HEK293 (cell line): ENCODE data around the gene WNT6.

Experiments
- CTCF ChIA-PET: fragments of 350-600 bp; formaldehyde crosslinking; extraction: SDS; loops from one replicate; lab custom pipeline; 2021; ENCODE audit warnings: antibody characterized with exemption; lab: Yijun Ruan, JAX
- POLR2A ChIA-PET: fragments of 300-600 bp; formaldehyde crosslinking; extraction: SDS; loops from one replicate; lab custom pipeline; 2020; ENCODE audit warnings: antibody characterized with exemption, inconsistent platforms; lab: Yijun Ruan, JAX
- H3K27ac ChIP-seq: fragments of 200-500 bp; sonication (Bioruptor generic); 2 replicates; pipeline ENCODE4 v1.5.1; 2014; ENCODE audit warnings: low read depth, low read length, control low read depth, inconsistent platforms; ENCODE audit errors: extremely low read depth
- H3K36me3 ChIP-seq, 2 experiments: fragments of 200-500 bp in 1 of 2; sonication (Bioruptor generic) in 1 of 2; 1 replicate in 1 of 2; 2 replicates in 1 of 2; pipeline ENCODE4 v1.5.1; 2014 to 2017; ENCODE audit warnings: inconsistent platforms in 2 of 2, low read length in 2 of 2; ENCODE audit not compliant: control insufficient read depth in 2 of 2, insufficient read depth in 1 of 2
- H3K4me1 ChIP-seq: fragments of 200-500 bp; sonication (Bioruptor generic); 2 replicates; pipeline ENCODE4 v1.5.1; 2014; ENCODE audit warnings: mild to moderate bottlenecking, low read length, inconsistent platforms; ENCODE audit not compliant: control insufficient read depth, insufficient read depth
- H3K4me3 ChIP-seq: 2 replicates; pipeline ENCODE4 v1.5.1; 2011; ENCODE audit warnings: low read depth, mild to moderate bottlenecking, control low read depth, low read length, moderate library complexity
- H3K9me3 ChIP-seq: fragments of 200-500 bp; sonication (Bioruptor generic); 2 replicates; pipeline ENCODE4 v1.5.1; 2014; ENCODE audit warnings: low read depth, low read length, inconsistent platforms; ENCODE audit not compliant: control insufficient read depth, insufficient read depth
- EGR2 ChIP-seq: fragments of 450-650 bp; formaldehyde crosslinking; IDR thresholded peaks from 2 replicates; pipeline ENCODE4 v1.5.1; 2016; ENCODE audit warnings: low read depth, missing biosample characterization, missing genetic modification characterization
- KLF7 ChIP-seq: fragments of 450-650 bp; formaldehyde crosslinking; IDR thresholded peaks from 2 replicates; pipeline ENCODE4 v1.5.1; 2016; ENCODE audit warnings: missing biosample characterization, missing genetic modification characterization, borderline replicate concordance
- OVOL3 ChIP-seq: fragments of 450-650 bp; formaldehyde crosslinking; IDR thresholded peaks from 2 replicates; pipeline ENCODE4 v1.5.1; 2016; ENCODE audit warnings: missing biosample characterization, missing genetic modification characterization
- SALL2 ChIP-seq: fragments of 450-650 bp; formaldehyde crosslinking; IDR thresholded peaks from 2 replicates; pipeline ENCODE4 v1.5.0; 2017; ENCODE audit warnings: missing biosample characterization, mild to moderate bottlenecking, missing genetic modification characterization, borderline replicate concordance
- SCRT2 ChIP-seq: fragments of 450-650 bp; formaldehyde crosslinking; IDR thresholded peaks from 2 replicates; pipeline ENCODE4 v1.5.1; 2016; ENCODE audit warnings: missing biosample characterization, missing genetic modification characterization
- SETDB1 ChIP-seq: IDR thresholded peaks from one replicate; pipeline ENCODE4 v1.6.1; 2017; ENCODE audit warnings: mild to moderate bottlenecking, low read length, moderate library complexity, mixed read lengths; ENCODE audit not compliant: insufficient read length
- TCF7L2 ChIP-seq: IDR thresholded peaks from 2 replicates; pipeline ENCODE4 v1.6.1; 2011; ENCODE audit warnings: low read depth, mild to moderate bottlenecking, inconsistent platforms, low read length, moderate library complexity, borderline replicate concordance
- TRIM28 ChIP-seq: IDR thresholded peaks from 2 replicates; pipeline ENCODE4 v1.6.1; 2011; ENCODE audit warnings: low read length, control low read depth, borderline replicate concordance
- WT1 ChIP-seq: fragments of 450-650 bp; formaldehyde crosslinking; IDR thresholded peaks from 2 replicates; pipeline ENCODE4 v1.5.1; 2016; ENCODE audit warnings: missing biosample characterization, missing genetic modification characterization
- ZNF133 ChIP-seq: fragments of 450-650 bp; formaldehyde crosslinking; IDR thresholded peaks from 2 replicates; pipeline ENCODE4 v1.5.1; 2016; ENCODE audit warnings: missing biosample characterization, missing genetic modification characterization
- ZNF155 ChIP-seq: fragments of 450-650 bp; formaldehyde crosslinking; IDR thresholded peaks from 2 replicates; pipeline ENCODE4 v1.5.1; 2016; ENCODE audit warnings: missing biosample characterization, missing genetic modification characterization
- ZNF184 ChIP-seq: fragments of 450-650 bp; IDR thresholded peaks from 2 replicates; pipeline ENCODE4 v1.5.1; 2018; ENCODE audit warnings: missing biosample characterization, mild to moderate bottlenecking, missing genetic modification characterization
- ZNF223 ChIP-seq: fragments of 450-650 bp; formaldehyde crosslinking; IDR thresholded peaks from 2 replicates; pipeline ENCODE4 v1.5.1; 2016; ENCODE audit warnings: missing biosample characterization, missing genetic modification characterization
- ZNF335 ChIP-seq: fragments of 450-650 bp; formaldehyde crosslinking; conservative IDR thresholded peaks from 2 replicates; pipeline ENCODE4 v1.5.1; 2016; ENCODE audit warnings: missing biosample characterization, missing genetic modification characterization
- ZNF341 ChIP-seq: fragments of 450-650 bp; formaldehyde crosslinking; IDR thresholded peaks from 2 replicates; pipeline ENCODE4; 2016; ENCODE audit warnings: low read depth, missing biosample characterization, missing genetic modification characterization
- ZNF354C ChIP-seq: fragments of 450-650 bp; formaldehyde crosslinking; IDR thresholded peaks from 2 replicates; pipeline ENCODE4 v1.5.1; 2016; ENCODE audit warnings: missing biosample characterization, missing genetic modification characterization, low read depth, borderline replicate concordance
- ZNF37A ChIP-seq: fragments of 450-650 bp; IDR thresholded peaks from 2 replicates; pipeline ENCODE4 v1.5.1; 2018; ENCODE audit warnings: missing biosample characterization, missing genetic modification characterization
- ZNF426 ChIP-seq: fragments of 450-650 bp; formaldehyde crosslinking; IDR thresholded peaks from 2 replicates; pipeline ENCODE4 v1.5.1; 2017; ENCODE audit warnings: missing biosample characterization, missing genetic modification characterization, mild to moderate bottlenecking, inconsistent platforms, moderate library complexity
- ZNF501 ChIP-seq: fragments of 450-650 bp; formaldehyde crosslinking; IDR thresholded peaks from 2 replicates; pipeline ENCODE4 v1.5.1; 2016; ENCODE audit warnings: missing biosample characterization, missing genetic modification characterization
- ZNF623 ChIP-seq: fragments of 450-650 bp; formaldehyde crosslinking; IDR thresholded peaks from 2 replicates; pipeline ENCODE4 v1.5.1; 2016; ENCODE audit warnings: missing biosample characterization, missing genetic modification characterization
- ZNF768 ChIP-seq: fragments of 450-650 bp; formaldehyde crosslinking; IDR thresholded peaks from 2 replicates; pipeline ENCODE4 v1.5.1; 2018; ENCODE audit warnings: missing biosample characterization, mild to moderate bottlenecking, missing genetic modification characterization
- ZNF777 ChIP-seq: fragments of 450-650 bp; formaldehyde crosslinking; IDR thresholded peaks from 2 replicates; pipeline ENCODE4 v1.5.1; 2017; ENCODE audit warnings: missing biosample characterization, missing genetic modification characterization, borderline replicate concordance
- ZNF843 ChIP-seq: fragments of 450-650 bp; formaldehyde crosslinking; IDR thresholded peaks from 2 replicates; pipeline ENCODE4 v1.5.1; 2016; ENCODE audit warnings: missing biosample characterization, missing genetic modification characterization
- TF ChIP-seq, protein P1 (sequence below): fragments of 450-650 bp; formaldehyde crosslinking; IDR thresholded peaks from 2 replicates; pipeline ENCODE4 v1.5.1; 2016; ENCODE audit warnings: missing biosample characterization, missing genetic modification characterization
- TF ChIP-seq, protein P2 (sequence below): fragments of 450-650 bp; formaldehyde crosslinking; IDR thresholded peaks from 2 replicates; pipeline ENCODE4 v1.5.1; 2016; ENCODE audit warnings: missing biosample characterization, missing genetic modification characterization
- TF ChIP-seq, protein P3 (sequence below): fragments of 450-650 bp; formaldehyde crosslinking; IDR thresholded peaks from 2 replicates; pipeline ENCODE4 v1.5.1; 2016; ENCODE audit warnings: missing biosample characterization, missing genetic modification characterization, borderline replicate concordance

The WNT6 gene

DNA sequence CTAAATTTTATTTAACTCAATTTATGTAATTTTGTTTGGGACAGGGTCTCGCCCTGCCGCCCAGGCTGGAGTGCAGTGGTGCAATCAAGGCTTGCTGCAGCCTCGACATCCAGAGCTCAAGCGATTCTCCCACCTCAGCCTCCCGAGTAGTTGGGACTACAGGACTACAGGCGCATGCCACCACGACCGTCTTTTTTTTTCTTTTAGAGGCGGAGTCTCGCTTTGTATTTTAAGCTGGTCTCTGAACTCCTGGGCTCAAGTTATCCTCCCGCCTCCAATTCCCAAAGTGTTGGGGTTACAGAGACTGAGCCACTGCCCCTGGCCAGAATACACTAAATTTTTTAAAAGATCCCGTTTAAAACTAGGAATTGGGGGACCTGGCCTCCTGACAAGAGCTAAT lies 39.5 kb downstream of the WNT6 start:
- ChIA-PET POLR2A (interaction anchor here (4.6 kb wide), 1 partner anchor 23 kb away, joined by 19 read pairs; no protein-coding TSS in a partner anchor), CTCF (interaction anchor here (0.6 to 17.9 kb wide), 12 partner anchors 10 to 256 kb away, joined by 3 to 552 read pairs (median 5); partner anchors contain the start of gene WNT10A)
- H3K4me3 ChIP-seq = no peak overlapping the region
- H3K36me3 ChIP-seq = no peaks in the 10 kb centered on the region
- no peak for TF ChIP-seq TRIM28
- TF ChIP-seq, protein P1, sequence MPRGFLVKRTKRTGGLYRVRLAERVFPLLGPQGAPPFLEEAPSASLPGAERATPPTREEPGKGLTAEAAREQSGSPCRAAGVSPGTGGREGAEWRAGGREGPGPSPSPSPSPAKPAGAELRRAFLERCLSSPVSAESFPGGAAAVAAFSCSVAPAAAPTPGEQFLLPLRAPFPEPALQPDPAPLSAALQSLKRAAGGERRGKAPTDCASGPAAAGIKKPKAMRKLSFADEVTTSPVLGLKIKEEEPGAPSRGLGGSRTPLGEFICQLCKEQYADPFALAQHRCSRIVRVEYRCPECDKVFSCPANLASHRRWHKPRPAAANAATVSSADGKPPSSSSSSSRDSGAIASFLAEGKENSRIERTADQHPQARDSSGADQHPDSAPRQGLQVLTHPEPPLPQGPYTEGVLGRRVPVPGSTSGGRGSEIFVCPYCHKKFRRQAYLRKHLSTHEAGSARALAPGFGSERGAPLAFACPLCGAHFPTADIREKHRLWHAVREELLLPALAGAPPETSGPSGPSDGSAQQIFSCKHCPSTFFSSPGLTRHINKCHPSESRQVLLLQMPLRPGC (tag by site-specific recombination) = no peak
- no peak for TF ChIP-seq ZNF133 (tag by site-specific recombination)
- TF ChIP-seq ZNF843 = no peak
- TF ChIP-seq TCF7L2 = no peak
- TF ChIP-seq ZNF37A (tag by site-specific recombination) = no peak
- TF ChIP-seq ZNF184 (tag by site-specific recombination) = no peak
- H3K4me1 ChIP-seq = no peaks in the 10 kb centered on the region; the same call in 1 of the 2 replicates
- no peaks in the 10 kb centered on the region for H3K9me3 ChIP-seq
- no peak overlapping the region for H3K27ac ChIP-seq

DNA sequence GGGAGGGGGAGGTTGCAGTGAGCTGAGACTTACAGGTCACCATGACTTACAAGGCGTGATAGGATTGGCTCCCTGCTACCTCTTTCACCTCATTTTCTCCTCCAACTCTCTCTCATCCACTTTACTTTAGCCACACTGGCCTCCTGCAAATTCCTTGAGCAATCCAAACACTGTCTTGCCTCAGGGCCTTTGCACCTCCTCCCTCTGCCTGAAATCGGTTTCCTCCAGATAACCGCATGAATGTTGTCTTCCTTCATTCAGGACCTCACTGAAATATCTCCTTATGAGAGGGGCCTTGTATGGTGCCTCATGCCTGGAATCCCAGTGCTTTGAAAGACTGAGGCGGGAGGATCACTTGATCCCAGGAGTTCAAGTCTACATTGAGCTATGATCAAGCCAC lies 42.8 kb downstream of the WNT6 start:
- ChIA-PET POLR2A (no interaction called here), CTCF (interaction anchor here (0.7 to 17.9 kb wide), 6 partner anchors 10 to 180 kb away, joined by 3 to 552 read pairs (median 4); partner anchors contain the start of gene WNT10A)
- Histone ChIP-seq H3K9me3 (no peaks in the 10 kb centered on the region), H3K27ac (no peak overlapping the region), H3K36me3 (no peaks in the 10 kb centered on the region), H3K4me3 (no peak overlapping the region), H3K4me1 (no peaks in the 10 kb centered on the region; the same call in 1 of the 2 replicates)
- TF ChIP-seq ZNF133 (tag by site-specific recombination) (no peak), ZNF335 (tag by site-specific recombination) (no peak), ZNF623 (tag by site-specific recombination) (peak; percentile 72), ZNF223 (tag by site-specific recombination) (no peak), ZNF777 (tag by site-specific recombination) (no peak)
- TF ChIP-seq, protein P2, sequence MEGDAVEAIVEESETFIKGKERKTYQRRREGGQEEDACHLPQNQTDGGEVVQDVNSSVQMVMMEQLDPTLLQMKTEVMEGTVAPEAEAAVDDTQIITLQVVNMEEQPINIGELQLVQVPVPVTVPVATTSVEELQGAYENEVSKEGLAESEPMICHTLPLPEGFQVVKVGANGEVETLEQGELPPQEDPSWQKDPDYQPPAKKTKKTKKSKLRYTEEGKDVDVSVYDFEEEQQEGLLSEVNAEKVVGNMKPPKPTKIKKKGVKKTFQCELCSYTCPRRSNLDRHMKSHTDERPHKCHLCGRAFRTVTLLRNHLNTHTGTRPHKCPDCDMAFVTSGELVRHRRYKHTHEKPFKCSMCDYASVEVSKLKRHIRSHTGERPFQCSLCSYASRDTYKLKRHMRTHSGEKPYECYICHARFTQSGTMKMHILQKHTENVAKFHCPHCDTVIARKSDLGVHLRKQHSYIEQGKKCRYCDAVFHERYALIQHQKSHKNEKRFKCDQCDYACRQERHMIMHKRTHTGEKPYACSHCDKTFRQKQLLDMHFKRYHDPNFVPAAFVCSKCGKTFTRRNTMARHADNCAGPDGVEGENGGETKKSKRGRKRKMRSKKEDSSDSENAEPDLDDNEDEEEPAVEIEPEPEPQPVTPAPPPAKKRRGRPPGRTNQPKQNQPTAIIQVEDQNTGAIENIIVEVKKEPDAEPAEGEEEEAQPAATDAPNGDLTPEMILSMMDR = no peak

DNA sequence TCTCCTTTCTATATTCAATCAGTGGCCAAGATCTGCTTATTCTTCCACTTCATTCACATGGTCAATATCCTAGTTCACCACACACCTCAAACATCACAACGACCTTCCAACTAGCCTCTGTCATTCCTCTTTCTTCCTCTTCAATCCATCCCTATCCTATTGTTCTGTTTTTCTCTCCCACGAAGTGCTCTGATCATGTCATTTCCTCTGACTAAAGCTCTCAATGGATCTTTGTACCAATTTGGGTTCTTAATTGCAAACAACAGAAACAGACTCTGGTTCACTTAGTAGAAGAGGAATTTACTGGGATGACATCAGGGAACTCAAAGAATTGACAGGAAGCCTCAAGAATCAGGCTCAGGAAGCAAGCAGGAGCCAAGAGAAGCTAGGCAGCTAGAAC lies 44.6 kb downstream of the WNT6 start:
- no peak overlapping the region for H3K27ac ChIP-seq
- no peaks in the 10 kb centered on the region for H3K36me3 ChIP-seq
- CTCF ChIA-PET = interaction anchor here (0.6 to 17.9 kb wide), 3 partner anchors 24 to 193 kb away, joined by 4 to 552 read pairs (median 4); partner anchors contain the start of gene WNT10A
- no peaks in the 10 kb centered on the region for H3K4me1 ChIP-seq
- POLR2A ChIA-PET = no interaction called here
- no peaks in the 10 kb centered on the region for H3K9me3 ChIP-seq
- no peak overlapping the region for H3K4me3 ChIP-seq
- TF ChIP-seq ZNF501 (tag by site-specific recombination) = no peak
- TF ChIP-seq SALL2 (tag by site-specific recombination) = no peak
- TF ChIP-seq ZNF341 (tag by site-specific recombination) = no peak
- no peak for TF ChIP-seq EGR2 (tag by site-specific recombination)
- no peak for TF ChIP-seq KLF7
- TF ChIP-seq OVOL3 (tag by site-specific recombination) = no peak
- no peak for TF ChIP-seq SCRT2
- TF ChIP-seq ZNF768 (tag by site-specific recombination) = no peak
- no peak for TF ChIP-seq ZNF426 (tag by site-specific recombination)
- TF ChIP-seq ZNF354C (tag by site-specific recombination) = no peak
- no peak for TF ChIP-seq SETDB1
- TF ChIP-seq WT1 (tag by site-specific recombination) = no peak
- TF ChIP-seq, protein P3, sequence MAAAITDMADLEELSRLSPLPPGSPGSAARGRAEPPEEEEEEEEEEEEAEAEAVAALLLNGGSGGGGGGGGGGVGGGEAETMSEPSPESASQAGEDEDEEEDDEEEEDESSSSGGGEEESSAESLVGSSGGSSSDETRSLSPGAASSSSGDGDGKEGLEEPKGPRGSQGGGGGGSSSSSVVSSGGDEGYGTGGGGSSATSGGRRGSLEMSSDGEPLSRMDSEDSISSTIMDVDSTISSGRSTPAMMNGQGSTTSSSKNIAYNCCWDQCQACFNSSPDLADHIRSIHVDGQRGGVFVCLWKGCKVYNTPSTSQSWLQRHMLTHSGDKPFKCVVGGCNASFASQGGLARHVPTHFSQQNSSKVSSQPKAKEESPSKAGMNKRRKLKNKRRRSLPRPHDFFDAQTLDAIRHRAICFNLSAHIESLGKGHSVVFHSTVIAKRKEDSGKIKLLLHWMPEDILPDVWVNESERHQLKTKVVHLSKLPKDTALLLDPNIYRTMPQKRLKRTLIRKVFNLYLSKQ = no peak
- TF ChIP-seq ZNF155 (tag by site-specific recombination) = no peak
- TF ChIP-seq, all 188 proteins: peak for 0
